Measurements from ENCODE around the gene TRAPPC12.

Gene TRAPPC12

GRCh38 chr2:3420076-3420768, 40.7 kb downstream of the TRAPPC12 start:
- no peak for TF ChIP-seq CTCF (IDR thresholded peaks at IDR 0.05; ENCODE audit: borderline replicate concordance, insufficient read depth, low read depth, low read length)
- H3K4me3 ChIP-seq (ENCODE audit: low read depth, low read length), result no peak overlapping the region

GRCh38 chr2:3420769-3421397, 41.4 kb downstream of the TRAPPC12 start:
- TF ChIP-seq CTCF (IDR thresholded peaks at IDR 0.05; ENCODE audit: borderline replicate concordance, insufficient read depth, low read depth, low read length), result no peak
- H3K4me3 ChIP-seq (ENCODE audit: low read depth, low read length), result no peak overlapping the region

- no peak for TF ChIP-seq CTCF (IDR thresholded peaks at IDR 0.05; ENCODE audit: borderline replicate concordance, insufficient read depth, low read depth, low read length)
Measured at GRCh38 chr2:3421580-3421979, 42.1 kb downstream of the TRAPPC12 start.

GRCh38 chr2:3422161-3422779, 42.8 kb downstream of the TRAPPC12 start:
- H3K4me3 ChIP-seq (ENCODE audit: low read depth, low read length), result no peak overlapping the region
- no peak for TF ChIP-seq CTCF (IDR thresholded peaks at IDR 0.05; ENCODE audit: borderline replicate concordance, insufficient read depth, low read depth, low read length)

More at GRCh38 chr2:3421580-3421979, 42.1 kb downstream of the TRAPPC12 start:
- no peak overlapping the region for H3K4me3 ChIP-seq (ENCODE audit: low read depth, low read length)

- H3K4me3 ChIP-seq (ENCODE audit: low read depth, low read length), result no peak overlapping the region
- peak; percentile 97 for TF ChIP-seq CTCF (IDR thresholded peaks at IDR 0.05; ENCODE audit: borderline replicate concordance, insufficient read depth, low read depth, low read length)
Measured at GRCh38 chr2:3423492-3424170, 44.1 kb downstream of the TRAPPC12 start.

- no peak overlapping the region for H3K4me3 ChIP-seq (ENCODE audit: low read depth, low read length)
Measured at GRCh38 chr2:3424171-3424795, 44.8 kb downstream of the TRAPPC12 start.

More at GRCh38 chr2:3424171-3424795, 44.8 kb downstream of the TRAPPC12 start:
- TF ChIP-seq CTCF (IDR thresholded peaks at IDR 0.05; ENCODE audit: borderline replicate concordance, insufficient read depth, low read depth, low read length), result no peak

All from GM12875 (cell line).